Measurements from ENCODE around the gene ATP1B1. TPM values are rescaled to one million over a fixed set of nuclear protein-coding genes. Genes with fewer than 3 reads are reported as not detected.
A peak's percentile ranks its signal among the peaks of the same experiment; 100 is the strongest.

ATP1B1 gene
- total and polyA plus RNA-seq, 2 of the 13 experiments (the other 11 are each of a cell fraction or from before 2014, with no cell fraction given), result 134 to 135 TPM

DNA sequence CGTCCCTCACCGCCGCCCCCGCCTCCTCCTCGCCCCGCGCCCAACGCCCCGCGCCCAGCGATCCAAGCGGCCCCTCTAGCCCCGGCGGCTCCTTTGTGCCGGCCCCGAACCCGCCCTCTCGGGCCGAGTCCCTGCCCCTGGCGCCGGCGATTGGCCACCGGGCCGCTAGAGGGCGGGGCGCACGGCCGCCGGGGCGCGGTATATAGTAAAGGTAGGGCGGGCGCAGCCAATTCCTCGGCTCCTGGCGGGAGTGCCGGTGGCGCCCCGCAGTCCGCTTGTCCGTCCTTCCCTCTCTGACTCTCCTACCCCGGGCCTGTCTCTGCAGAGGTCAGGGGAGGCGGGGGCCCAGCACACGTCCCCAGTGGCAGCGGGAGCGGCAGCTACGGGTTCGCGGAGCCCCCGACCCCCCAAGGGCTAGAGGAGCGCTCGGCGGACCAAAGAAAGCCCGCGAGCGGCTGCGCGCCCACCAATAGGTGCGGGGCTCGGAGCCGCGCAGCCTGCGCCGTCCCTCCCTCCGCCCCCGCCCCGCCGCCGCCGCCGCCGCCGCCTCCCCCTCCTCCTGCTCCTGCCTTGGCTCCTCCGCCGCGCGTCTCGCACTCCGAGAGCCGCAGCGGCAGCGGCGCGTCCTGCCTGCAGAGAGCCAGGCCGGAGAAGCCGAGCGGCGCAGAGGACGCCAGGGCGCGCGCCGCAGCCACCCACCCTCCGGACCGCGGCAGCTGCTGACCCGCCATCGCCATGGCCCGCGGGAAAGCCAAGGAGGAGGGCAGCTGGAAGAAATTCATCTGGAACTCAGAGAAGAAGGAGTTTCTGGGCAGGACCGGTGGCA lies at the start of gene ATP1B1 (continued):
- TF ChIP-seq PCBP2 (optimal IDR thresholded peaks at IDR 0.05; ENCODE audit: low read depth, low read length, poor library complexity, severe bottlenecking) (no peak), ZNF75D (CRISPR knock-in tag; IDR thresholded peaks at IDR 0.05; ENCODE audit: borderline replicate concordance) (no peak), GABPB1 (CRISPR knock-in tag; IDR thresholded peaks at IDR 0.05) (peak; percentile 9; the same call in 1 of the 2 replicates), RARA (CRISPR knock-in tag; IDR thresholded peaks at IDR 0.05) (0 out of 2 replicates have a peak, but pooled peaks have one; percentile 19), GZF1 (CRISPR knock-in tag; IDR thresholded peaks at IDR 0.05) (no peak), HMG20A (CRISPR knock-in tag; IDR thresholded peaks at IDR 0.05; ENCODE audit: borderline replicate concordance) (no peak), DNMT1 (CRISPR knock-in tag; IDR thresholded peaks at IDR 0.05) (no peak), HNRNPUL1 (IDR thresholded peaks at IDR 0.05; ENCODE audit: low read depth, low read length) (no peak; the same call in 1 of the 2 replicates), ZIK1 (CRISPR knock-in tag; IDR thresholded peaks at IDR 0.05; ENCODE audit: borderline replicate concordance, low read depth) (peak; percentile 26; the same call in 1 of the 2 replicates), ZNF703 (CRISPR knock-in tag; IDR thresholded peaks at IDR 0.05; ENCODE audit: borderline replicate concordance) (0 out of 2 replicates have a peak, but pooled peaks have one; percentile 27), ZNF737 (CRISPR knock-in tag; IDR thresholded peaks at IDR 0.05; ENCODE audit: borderline replicate concordance) (no peak)
- TF ChIP-seq, protein P1, sequence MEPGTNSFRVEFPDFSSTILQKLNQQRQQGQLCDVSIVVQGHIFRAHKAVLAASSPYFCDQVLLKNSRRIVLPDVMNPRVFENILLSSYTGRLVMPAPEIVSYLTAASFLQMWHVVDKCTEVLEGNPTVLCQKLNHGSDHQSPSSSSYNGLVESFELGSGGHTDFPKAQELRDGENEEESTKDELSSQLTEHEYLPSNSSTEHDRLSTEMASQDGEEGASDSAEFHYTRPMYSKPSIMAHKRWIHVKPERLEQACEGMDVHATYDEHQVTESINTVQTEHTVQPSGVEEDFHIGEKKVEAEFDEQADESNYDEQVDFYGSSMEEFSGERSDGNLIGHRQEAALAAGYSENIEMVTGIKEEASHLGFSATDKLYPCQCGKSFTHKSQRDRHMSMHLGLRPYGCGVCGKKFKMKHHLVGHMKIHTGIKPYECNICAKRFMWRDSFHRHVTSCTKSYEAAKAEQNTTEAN (CRISPR knock-in tag; conservative IDR thresholded peaks at IDR 0.05), result no peak; the same call in 1 of the 2 replicates
- TF ChIP-seq, protein P2, sequence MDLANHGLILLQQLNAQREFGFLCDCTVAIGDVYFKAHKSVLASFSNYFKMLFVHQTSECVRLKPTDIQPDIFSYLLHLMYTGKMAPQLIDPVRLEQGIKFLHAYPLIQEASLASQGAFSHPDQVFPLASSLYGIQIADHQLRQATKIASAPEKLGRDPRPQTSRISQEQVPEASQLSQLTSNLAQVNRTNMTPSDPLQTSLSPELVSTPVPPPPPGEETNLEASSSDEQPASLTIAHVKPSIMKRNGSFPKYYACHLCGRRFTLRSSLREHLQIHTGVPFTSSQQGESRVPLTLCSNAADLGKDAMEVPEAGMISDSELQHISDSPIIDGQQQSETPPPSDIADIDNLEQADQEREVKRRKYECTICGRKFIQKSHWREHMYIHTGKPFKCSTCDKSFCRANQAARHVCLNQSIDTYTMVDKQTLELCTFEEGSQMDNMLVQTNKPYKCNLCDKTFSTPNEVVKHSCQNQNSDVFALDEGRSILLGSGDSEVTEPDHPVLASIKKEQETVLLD (CRISPR knock-in tag; IDR thresholded peaks at IDR 0.05; ENCODE audit: low read depth), result peak; percentile 63; the same call in 1 of the 2 replicates
- TF ChIP-seq, protein P3, sequence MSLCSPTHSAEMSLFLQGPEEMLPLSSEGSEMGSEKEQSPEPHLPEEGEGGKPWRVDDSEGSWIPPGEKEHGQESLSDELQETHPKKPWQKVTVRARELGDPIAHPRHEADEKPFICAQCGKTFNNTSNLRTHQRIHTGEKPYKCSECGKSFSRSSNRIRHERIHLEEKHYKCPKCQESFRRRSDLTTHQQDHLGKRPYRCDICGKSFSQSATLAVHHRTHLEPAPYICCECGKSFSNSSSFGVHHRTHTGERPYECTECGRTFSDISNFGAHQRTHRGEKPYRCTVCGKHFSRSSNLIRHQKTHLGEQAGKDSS (CRISPR knock-in tag; IDR thresholded peaks at IDR 0.05; ENCODE audit: borderline replicate concordance, low read depth), result no peak; the same call in 1 of the 2 replicates
- TF ChIP-seq, protein P4, sequence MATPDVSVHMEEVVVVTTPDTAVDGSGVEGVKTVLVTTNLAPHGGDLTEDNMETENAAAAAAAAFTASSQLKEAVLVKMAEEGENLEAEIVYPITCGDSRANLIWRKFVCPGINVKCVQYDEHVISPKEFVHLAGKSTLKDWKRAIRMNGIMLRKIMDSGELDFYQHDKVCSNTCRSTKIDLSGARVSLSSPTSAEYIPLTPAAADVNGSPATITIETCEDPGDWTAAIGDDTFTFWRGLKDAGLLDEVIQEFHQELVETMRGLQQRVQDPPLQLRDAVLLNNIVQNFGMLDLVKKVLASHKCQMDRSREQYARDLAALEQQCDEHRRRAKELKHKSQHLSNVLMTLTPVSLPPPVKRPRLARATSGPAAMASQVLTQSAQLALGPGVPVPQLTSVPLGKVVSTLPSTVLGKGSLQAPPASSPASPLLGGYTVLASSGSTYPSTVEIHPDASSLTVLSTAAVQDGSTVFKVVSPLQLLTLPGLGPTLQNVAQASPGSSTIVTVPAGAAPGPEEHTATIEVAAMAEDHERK (CRISPR knock-in tag; IDR thresholded peaks at IDR 0.05; ENCODE audit: low read depth), result no peak
- TF ChIP-seq, protein P5, sequence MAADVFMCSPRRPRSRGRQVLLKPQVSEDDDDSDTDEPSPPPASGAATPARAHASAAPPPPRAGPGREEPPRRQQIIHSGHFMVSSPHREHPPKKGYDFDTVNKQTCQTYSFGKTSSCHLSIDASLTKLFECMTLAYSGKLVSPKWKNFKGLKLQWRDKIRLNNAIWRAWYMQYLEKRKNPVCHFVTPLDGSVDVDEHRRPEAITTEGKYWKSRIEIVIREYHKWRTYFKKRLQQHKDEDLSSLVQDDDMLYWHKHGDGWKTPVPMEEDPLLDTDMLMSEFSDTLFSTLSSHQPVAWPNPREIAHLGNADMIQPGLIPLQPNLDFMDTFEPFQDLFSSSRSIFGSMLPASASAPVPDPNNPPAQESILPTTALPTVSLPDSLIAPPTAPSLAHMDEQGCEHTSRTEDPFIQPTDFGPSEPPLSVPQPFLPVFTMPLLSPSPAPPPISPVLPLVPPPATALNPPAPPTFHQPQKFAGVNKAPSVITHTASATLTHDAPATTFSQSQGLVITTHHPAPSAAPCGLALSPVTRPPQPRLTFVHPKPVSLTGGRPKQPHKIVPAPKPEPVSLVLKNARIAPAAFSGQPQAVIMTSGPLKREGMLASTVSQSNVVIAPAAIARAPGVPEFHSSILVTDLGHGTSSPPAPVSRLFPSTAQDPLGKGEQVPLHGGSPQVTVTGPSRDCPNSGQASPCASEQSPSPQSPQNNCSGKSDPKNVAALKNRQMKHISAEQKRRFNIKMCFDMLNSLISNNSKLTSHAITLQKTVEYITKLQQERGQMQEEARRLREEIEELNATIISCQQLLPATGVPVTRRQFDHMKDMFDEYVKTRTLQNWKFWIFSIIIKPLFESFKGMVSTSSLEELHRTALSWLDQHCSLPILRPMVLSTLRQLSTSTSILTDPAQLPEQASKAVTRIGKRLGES (CRISPR knock-in tag; IDR thresholded peaks at IDR 0.05; ENCODE audit: borderline replicate concordance), result peak; percentile 74; the same call in 1 of the 2 replicates
